Measurements from ENCODE around the gene SLC6A7. TPM values are rescaled to one million over a fixed set of nuclear protein-coding genes. Genes with fewer than 3 reads are reported as not detected.

Gene SLC6A7
- polyA plus RNA-seq, 1 of the 3 experiments (the other 2 are of a cell fraction): not detected

DNA sequence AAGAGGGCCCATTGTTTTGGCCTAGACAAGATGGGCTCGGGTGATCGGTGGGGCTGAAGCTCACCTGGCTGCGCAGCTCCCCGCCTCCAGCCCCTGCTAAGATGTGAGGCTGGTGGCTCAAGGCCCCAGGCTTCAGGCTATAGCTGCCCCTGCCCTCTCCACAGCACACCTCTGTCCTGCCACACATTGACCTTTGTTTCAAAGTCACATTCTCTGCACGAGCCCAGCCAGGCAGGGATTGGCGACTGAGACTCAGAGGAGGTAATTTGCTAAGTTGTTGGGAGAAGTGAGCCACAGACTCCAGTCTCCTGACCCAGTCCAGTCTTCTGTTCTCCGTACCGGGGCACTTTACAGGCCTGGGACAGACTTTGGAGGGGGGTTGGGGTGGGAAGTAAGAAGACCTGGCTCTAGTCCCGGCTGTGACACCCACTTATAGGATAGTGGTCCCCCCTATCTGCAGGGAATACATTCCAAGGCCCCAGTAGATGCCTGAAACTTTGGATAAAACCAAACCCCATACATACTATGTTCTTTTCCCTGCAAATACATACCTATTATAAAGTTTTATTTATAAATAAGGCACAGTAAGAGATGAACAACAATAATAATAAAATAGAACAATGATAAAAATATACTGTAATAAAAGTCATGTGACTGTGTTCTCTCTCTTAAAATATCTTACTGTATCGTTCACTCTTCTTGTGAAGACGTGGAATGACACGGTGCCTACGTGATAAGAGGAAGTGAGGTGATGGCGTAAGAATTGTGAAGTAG is 47.5 kb upstream of the SLC6A7 start:
- DNase-seq: no peak
- Histone ChIP-seq H3F3A (replicated peaks; ENCODE audit: insufficient read depth) (peaks cover 41% of the 10 kb centered on the region), H3K9me3 (no peaks in the 10 kb centered on the region), H3K27me3 (ENCODE audit: insufficient read depth) (no peaks in the 10 kb centered on the region), H3K4me3 (ENCODE audit: low read depth in 2 of 2, low read length in 1 of 2) (no peak overlapping the region), H3K4me1 (ENCODE audit: control insufficient read depth in 1 of 2, insufficient read depth in 2 of 2, low read depth in 1 of 2, low read length in 1 of 2) (peaks cover 72 to 91% of the 10 kb centered on the region in 2 experiments), H3K27ac (ENCODE audit: low read depth in 2 of 2, low read length in 1 of 2) (peak overlapping the region; percentile 92 to 99), H3K36me3 (replicated peaks in 1 of 2; ENCODE audit: control insufficient read depth in 1 of 2, insufficient read depth in 2 of 2, low read length in 1 of 2) (peaks cover 0 to 2% of the 10 kb centered on the region in 2 experiments), H3K9me2 (no peaks in the 10 kb centered on the region), H3K4me2 (peak overlapping the region; percentile 74), H3K79me2 (ENCODE audit: insufficient read depth) (peaks cover 65% of the 10 kb centered on the region), H3K9ac (peak overlapping the region; percentile 73; the same call in 1 of the 2 replicates), H4K20me1 (ENCODE audit: insufficient read depth) (no peaks in the 10 kb centered on the region), H2AFZ (ENCODE audit: low read depth) (no peak overlapping the region)
- ChIA-PET CTCF (interaction anchor here (1.8 to 3.4 kb wide), 3 partner anchors 12 to 20 kb away, joined by 5 to 16 read pairs (median 8); partner anchors contain the start of gene PDGFRB), POLR2A (interaction anchor here (0.9 to 2.3 kb wide), 4 partner anchors 11 to 17 kb away, joined by 3 to 10 read pairs (median 4); partner anchors contain the start of gene PDGFRB)
- TF ChIP-seq ZBTB33 (IDR thresholded peaks at IDR 0.05; ENCODE audit: borderline replicate concordance, low read depth): no peak
- no peak for TF ChIP-seq USF2 (IDR thresholded peaks at IDR 0.05; ENCODE audit: borderline replicate concordance, low read depth, low read length)
- TF ChIP-seq FOXM1 (IDR thresholded peaks at IDR 0.05; ENCODE audit: low read depth): no peak
- TF ChIP-seq PBX3 (IDR thresholded peaks at IDR 0.05): no peak
- TF ChIP-seq GABPA (IDR thresholded peaks at IDR 0.05; ENCODE audit: low read depth): no peak
- TF ChIP-seq FOXJ3 (CRISPR knock-in tag; IDR thresholded peaks at IDR 0.05): no peak
- WGBS (ENCODE audit: low lambda C conversion rate): 47% methylated on average over 14 of the region's 14 CpGs

GRCh38 chr5:150142959-150143349 is 46.9 kb upstream of the SLC6A7 start:
- ChIA-PET POLR2A (interaction anchor here (1.5 to 2.3 kb wide), 2 partner anchors 10 to 13 kb away, joined by 5 to 10 read pairs; partner anchors contain the start of gene PDGFRB), CTCF (interaction anchor here (1.8 to 3.4 kb wide), 3 partner anchors 11 to 20 kb away, joined by 5 to 16 read pairs (median 8); partner anchors contain the start of gene PDGFRB)
- Histone ChIP-seq H3K9me2 (no peaks in the 10 kb centered on the region), H2AFZ (ENCODE audit: low read depth) (no peak overlapping the region), H3K79me2 (ENCODE audit: insufficient read depth) (peaks cover 65% of the 10 kb centered on the region), H3K27ac (ENCODE audit: low read depth in 2 of 2, low read length in 1 of 2) (peak overlapping the region; percentile 92 to 99), H3K9ac (peak overlapping the region; percentile 73), H3K4me2 (peak overlapping the region; percentile 74), H3K4me3 (ENCODE audit: low read depth in 2 of 2, low read length in 1 of 2) (peak overlapping the region in 1 of 2 experiments; percentile 30; a peak in 1 of 4 replicates), H3K36me3 (replicated peaks in 1 of 2; ENCODE audit: control insufficient read depth in 1 of 2, insufficient read depth in 2 of 2, low read length in 1 of 2) (peaks cover 0 to 2% of the 10 kb centered on the region in 2 experiments), H3K27me3 (ENCODE audit: insufficient read depth) (no peaks in the 10 kb centered on the region), H3K9me3 (no peaks in the 10 kb centered on the region), H3F3A (replicated peaks; ENCODE audit: insufficient read depth) (peaks cover 41% of the 10 kb centered on the region), H3K4me1 (ENCODE audit: control insufficient read depth in 1 of 2, insufficient read depth in 2 of 2, low read depth in 1 of 2, low read length in 1 of 2) (peaks cover 66 to 91% of the 10 kb centered on the region in 2 experiments), H4K20me1 (ENCODE audit: insufficient read depth) (no peaks in the 10 kb centered on the region)
- DNase-seq: no peak
- WGBS (ENCODE audit: low lambda C conversion rate): 10% methylated on average over 4 of the region's 4 CpGs
- TF ChIP-seq, protein P1, sequence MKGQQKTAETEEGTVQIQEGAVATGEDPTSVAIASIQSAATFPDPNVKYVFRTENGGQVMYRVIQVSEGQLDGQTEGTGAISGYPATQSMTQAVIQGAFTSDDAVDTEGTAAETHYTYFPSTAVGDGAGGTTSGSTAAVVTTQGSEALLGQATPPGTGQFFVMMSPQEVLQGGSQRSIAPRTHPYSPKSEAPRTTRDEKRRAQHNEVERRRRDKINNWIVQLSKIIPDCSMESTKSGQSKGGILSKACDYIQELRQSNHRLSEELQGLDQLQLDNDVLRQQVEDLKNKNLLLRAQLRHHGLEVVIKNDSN (IDR thresholded peaks at IDR 0.05; ENCODE audit: borderline replicate concordance, low read depth): no peak
- TF ChIP-seq, protein P2, sequence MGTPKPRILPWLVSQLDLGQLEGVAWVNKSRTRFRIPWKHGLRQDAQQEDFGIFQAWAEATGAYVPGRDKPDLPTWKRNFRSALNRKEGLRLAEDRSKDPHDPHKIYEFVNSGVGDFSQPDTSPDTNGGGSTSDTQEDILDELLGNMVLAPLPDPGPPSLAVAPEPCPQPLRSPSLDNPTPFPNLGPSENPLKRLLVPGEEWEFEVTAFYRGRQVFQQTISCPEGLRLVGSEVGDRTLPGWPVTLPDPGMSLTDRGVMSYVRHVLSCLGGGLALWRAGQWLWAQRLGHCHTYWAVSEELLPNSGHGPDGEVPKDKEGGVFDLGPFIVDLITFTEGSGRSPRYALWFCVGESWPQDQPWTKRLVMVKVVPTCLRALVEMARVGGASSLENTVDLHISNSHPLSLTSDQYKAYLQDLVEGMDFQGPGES (IDR thresholded peaks at IDR 0.05; ENCODE audit: low read depth, low read length): no peak
- no peak for TF ChIP-seq EZH2phosphoT487 (IDR thresholded peaks at IDR 0.05; ENCODE audit: borderline replicate concordance, low read depth)
- no peak for TF ChIP-seq POLR2AphosphoS5 (IDR thresholded peaks at IDR 0.05; ENCODE audit: low read depth, low read length)
- no peak for TF ChIP-seq MEF2A (IDR thresholded peaks at IDR 0.05; ENCODE audit: borderline replicate concordance, low read depth)
- no peak for TF ChIP-seq ZBTB33 (IDR thresholded peaks at IDR 0.05; ENCODE audit: borderline replicate concordance, low read depth)
- TF ChIP-seq YY1 (IDR thresholded peaks at IDR 0.05; ENCODE audit: low read depth): no peak
- TF ChIP-seq CHD2 (IDR thresholded peaks at IDR 0.05; ENCODE audit: low read length, partially characterized antibody): no peak
- TF ChIP-seq FOXM1 (IDR thresholded peaks at IDR 0.05; ENCODE audit: low read depth): no peak
- TF ChIP-seq GABPA (IDR thresholded peaks at IDR 0.05; ENCODE audit: low read depth): no peak
